Middle frontal gyrus (tissue), 1 donor: Measurements from ENCODE around the gene SLC7A7.
"Not testable (repeated sequence)": the region's sequence is repeated elsewhere in the genome, so short reads cannot be mapped to it uniquely, and the experiment has no call there.

Source experiments
- DNase-seq: peaks from one replicate; pipeline ENCODE4 v3.0.0-alpha.2; 2015; ENCODE audit warnings: low spot score; ENCODE audit errors: extremely low spot score

The SLC7A7 gene

GRCh38 chr14:22761734-22762133, 53.5 kb downstream of the SLC7A7 start:
- DNase-seq = no peak

DNA sequence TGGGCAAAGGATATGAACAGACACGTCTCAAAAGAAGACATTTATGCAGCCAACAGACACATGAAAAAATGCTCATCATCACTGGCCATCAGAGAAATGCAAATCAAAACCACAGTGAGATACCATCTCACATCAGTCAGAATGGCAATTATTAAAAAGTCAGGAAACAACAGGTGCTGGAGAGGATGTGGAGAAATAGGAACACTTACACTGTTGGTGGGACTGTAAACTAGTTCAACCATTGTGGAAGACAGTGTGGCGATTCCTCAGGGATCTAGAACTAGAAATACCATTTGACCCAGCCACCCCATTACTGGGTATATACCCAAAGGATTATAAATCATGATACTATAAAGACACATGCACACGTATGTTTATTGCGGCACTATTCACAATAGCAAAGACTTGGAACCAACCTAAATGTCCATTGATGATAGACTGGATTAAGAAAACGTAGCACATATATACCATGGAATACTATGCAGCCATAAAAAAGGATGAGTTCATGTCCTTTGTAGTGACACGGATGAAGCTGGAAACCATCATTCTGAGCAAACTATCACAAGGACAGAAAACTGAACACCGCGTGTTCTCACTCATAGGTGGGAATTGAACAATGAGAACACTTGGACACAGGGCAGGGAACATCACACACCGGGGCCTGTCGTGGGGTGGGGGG, 57.1 kb downstream of the SLC7A7 start:
- DNase-seq = not testable (repeated sequence)

GRCh38 chr14:22753586-22753985, 61.6 kb downstream of the SLC7A7 start:
- DNase-seq = no peak

DNA sequence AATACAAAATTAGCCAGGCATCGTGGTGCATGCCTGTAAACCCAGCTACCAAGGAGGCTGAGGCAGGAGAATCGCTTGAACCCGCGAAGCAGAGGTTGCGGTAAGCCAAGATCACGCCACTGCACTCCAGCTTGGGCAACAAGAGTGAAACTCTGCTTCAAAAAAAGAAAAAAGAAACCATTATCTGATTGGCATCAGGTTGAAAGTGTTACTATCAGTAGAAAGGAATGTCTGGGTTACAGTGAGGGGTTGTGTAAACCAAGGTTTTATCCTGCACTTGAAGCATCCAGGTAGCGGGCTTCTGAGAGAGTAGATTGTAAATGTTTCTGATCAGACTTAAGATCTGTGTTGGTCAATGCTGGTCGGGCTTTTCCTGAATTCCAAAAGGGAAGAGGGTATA, 62.8 kb downstream of the SLC7A7 start:
- no peak for DNase-seq

DNA sequence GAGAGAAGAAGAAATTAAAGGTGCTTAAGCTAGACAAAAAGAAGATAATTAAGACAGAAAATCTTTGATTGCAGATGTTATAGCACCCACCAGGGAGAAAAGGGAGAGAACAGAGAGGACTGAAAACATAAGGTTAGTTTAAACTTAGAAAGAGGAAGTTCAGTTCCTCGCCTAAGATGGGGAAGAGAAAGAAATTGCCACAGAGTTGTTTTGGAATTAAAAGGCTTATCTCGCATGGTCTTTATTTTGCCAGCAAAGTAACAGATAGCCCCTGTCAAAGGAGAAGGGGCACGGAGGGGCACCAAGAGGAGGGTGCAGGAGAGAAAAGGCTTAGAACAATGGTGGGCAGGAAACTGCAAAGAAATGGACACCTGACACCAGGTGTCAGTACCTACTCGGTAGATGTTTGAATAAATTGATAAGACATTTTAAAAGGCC, 66.6 kb downstream of the SLC7A7 start:
- DNase-seq = no peak

DNA sequence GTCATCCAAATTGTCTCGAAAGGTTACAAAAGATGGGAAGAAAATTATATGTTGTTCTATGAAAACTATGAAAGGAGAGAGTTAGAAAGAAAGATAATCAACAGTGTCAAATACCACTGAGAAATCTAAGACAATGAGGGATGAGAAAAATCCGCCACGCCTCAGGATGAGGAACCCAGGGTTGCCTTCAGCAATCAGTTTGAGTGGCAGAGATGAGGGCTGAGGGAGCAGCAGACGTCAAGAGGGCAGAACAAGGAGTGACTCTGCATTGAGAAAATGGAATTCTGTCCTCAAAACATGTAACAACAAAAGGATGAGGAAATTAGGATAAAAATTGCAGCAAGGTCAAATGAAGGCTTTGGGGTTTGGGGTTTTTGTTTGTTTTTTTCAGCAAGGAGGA, 67.0 kb downstream of the SLC7A7 start:
- no peak for DNase-seq

GRCh38 chr14:22747769-22748168, 67.5 kb downstream of the SLC7A7 start:
- DNase-seq = no peak

DNA sequence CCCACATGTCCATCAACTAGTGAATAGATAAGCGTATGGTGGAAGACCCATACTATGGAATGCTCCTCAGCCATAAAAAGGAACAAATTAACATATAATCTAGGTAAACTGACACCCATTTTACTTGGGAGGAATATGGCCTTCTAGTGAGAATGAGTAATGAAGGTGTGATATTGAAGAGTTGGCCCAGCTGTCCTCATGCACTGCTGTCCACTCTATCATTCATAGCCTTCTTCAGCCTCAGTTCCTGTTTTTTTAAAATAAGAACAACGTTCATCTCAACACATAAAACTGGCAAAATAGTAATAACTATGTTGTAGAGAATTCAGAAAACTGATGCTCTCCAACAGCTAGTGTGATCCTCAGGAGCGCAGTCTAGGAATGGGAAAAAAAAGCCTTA, 75.2 kb downstream of the SLC7A7 start:
- no peak for DNase-seq

DNA sequence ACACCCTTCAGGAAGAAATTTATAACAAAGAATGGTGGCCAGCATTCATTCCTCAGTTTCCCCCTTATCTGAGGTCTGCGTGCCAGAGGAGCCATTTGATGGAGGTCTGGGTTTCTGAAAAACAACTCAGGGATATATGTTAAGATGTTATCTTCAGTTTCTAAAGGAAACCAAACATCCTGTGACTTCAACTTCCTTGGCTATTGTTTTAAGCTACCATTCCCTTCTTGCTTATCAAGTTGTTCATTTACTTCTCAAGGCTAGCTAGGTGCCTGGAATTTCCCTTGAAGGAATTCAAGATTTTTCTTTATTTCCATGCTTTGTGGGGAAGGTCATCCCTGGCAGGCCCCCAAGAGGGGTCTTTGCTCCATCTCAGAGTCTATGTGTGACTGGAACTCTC, 75.8 kb downstream of the SLC7A7 start:
- no peak for DNase-seq

DNA sequence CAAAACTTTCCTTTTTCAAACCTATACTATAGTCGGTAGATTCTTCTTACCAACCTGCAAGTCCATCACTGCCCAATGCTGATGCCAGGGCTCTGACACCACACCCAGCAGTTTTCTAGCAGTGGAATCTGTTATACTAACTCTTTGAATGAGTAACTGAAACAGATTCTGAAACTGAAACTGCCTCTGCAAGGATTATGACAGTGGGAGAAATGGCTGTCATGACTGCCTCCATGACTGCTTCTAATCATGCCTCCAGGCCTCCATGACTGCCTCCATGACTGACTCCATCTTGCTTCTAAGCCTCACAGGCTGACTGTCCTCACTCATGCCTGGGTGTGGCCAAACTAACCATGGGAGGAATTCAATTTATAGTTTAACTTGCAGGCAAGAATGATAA, 78.2 kb downstream of the SLC7A7 start:
- DNase-seq = no peak

DNA sequence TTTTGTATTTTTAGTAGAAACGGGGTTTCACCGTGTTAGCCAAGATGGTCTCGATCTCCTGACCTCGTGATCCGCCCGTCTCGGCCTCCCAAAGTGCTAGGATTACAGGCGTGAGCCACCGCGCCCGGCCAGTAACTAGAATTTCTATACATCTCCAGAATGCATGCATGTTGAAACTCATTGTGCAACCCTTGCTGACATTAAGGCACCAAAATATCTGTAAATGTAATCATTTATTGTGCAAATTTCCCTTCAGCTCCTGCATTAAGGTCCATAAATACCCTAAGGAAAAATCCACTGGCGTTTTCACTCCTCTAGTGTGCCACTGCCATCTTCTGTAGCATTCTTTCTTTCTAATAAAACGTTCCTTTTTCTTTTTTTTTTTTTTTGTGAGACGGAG, 78.9 kb downstream of the SLC7A7 start:
- not testable (repeated sequence) for DNase-seq

GRCh38 chr14:22735096-22735495, 80.1 kb downstream of the SLC7A7 start:
- no peak for DNase-seq

GRCh38 chr14:22733829-22734228, 81.4 kb downstream of the SLC7A7 start:
- DNase-seq = no peak

DNA sequence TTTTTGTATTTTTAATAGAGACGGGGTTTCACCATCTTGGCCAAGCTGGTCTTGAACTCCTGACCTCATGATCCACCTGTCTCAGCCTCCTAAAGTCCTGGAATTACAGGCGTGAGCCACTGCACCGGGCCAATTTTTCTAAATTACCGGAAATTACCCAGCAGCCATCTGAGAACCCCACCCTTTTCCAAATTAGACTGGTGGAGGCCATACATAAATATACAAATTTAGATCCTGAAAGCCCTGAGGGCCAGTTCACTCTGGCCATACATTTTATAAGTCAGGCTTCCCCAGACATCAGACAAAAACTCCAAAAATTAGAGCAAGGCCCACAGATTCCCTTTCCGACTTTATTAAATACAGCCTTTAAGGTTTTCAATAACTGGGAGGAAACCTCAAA, 83.2 kb downstream of the SLC7A7 start:
- DNase-seq = not testable (repeated sequence)

GRCh38 chr14:22726012-22726411, 89.2 kb downstream of the SLC7A7 start:
- DNase-seq = no peak

DNA sequence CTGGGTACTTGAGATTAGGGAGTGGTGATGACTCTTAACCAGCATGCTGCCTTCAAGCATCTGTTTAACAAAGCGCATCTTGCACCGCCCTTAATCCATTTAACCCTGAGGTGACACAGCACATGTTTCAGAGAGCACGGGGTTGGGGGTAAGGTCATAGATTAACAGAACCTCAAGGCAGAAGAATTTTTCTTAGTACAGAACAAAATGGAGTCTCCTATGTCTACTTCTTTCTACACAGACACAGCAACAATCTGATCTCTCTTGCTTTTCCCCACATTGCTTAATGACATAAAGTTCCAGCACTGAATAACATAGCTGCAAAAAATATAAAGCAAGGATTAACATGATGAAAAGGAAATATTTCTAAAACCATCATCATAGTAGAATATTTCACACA, 89.9 kb downstream of the SLC7A7 start:
- DNase-seq = not testable (repeated sequence)

DNA sequence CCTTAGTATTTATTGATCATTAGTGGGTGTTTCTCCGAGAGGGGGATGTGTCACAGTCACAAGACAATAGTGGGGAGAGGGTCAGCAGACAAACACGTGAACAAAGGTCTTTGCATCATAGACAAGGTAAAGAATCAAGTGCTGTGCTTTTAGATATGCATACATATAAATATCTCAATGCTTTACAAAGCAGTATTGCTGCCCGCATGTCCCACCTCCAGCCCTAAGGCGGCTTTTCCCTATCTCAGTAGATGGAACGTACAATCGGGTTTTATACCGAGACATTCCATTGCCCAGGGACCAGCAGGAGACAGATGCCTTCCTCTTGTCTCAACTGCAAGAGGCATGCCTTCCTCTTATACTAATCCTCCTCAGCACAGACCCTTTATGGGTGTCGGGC, 90.4 kb downstream of the SLC7A7 start:
- DNase-seq = not testable (repeated sequence)

DNA sequence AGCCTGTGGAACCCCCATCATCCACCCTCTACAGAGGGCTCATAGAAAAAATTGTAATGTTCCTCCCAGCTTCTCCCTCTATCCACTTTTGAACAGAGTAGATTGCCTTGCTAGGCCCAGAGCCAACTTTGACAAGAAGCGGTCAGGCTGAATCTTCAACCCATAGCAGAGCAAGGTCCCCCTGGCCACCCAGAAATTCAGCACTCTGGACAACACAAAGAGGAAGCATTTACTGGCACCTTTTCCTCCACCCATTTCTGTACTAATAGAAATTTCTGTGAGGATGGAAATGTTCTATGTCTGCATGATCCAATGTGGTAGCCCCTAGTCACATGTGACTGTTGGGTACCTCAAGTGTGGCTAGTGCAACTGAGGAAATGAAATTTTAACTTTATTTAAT, 91.4 kb downstream of the SLC7A7 start:
- no peak for DNase-seq
